Cardiac ventricle fibroblast (primary cell): ENCODE measurements around the gene CALB2. TPM values are rescaled to one million over a fixed set of nuclear protein-coding genes. Genes with fewer than 3 reads are reported as not detected.

Experiments used
- total RNA-seq: library from RNA; depleted of rRNA; stranded (reverse); fragments of >200 nt; gene quantifications from 2 replicates; pipeline ENCODE4 v1.2.3, GENCODE V29; 2015

The CALB2 gene
- not detected in 2 replicates for total RNA-seq

GRCh38 chr16:71358464-71358998 is at the start of gene CALB2:
Gene CALB2, plus strand, starts transcription at chr16:71358723. Its CDS starts 70 bp downstream, at chr16:71358793.

Other genes starting within 250 kb of the CALB2 start
- gene HYDIN, start 128.0 kb upstream of the CALB2 start, total RNA-seq: 0.06 and 0.24 TPM in 2 replicates
- 11.9 and 12.0 TPM in 2 replicates for gene CMTR2, start 69.3 kb upstream of the CALB2 start, total RNA-seq
- not detected in 2 replicates for gene TLE7, start 83.3 kb downstream of the CALB2 start, total RNA-seq
- 2.4 and 5.1 TPM in 2 replicates for gene ZNF23, start 103.5 kb downstream of the CALB2 start, total RNA-seq
- 1.8 and 3.3 TPM in 2 replicates for gene ZNF19, start 130.6 kb downstream of the CALB2 start, total RNA-seq
- not detected in 2 replicates for gene CHST4, start 167.7 kb downstream of the CALB2 start, total RNA-seq
- not detected in 2 replicates for gene TAT, start 218.4 kb downstream of the CALB2 start, total RNA-seq